ENCODE data around the gene UCK1.
"Not testable (repeated sequence)": the region's sequence is repeated elsewhere in the genome, so short reads cannot be mapped to it uniquely, and the experiment has no call there.

The UCK1 gene

GRCh38 chr9:131554087-131554842, 23.2 kb upstream of the UCK1 start:
- DNase-seq = no peak

GRCh38 chr9:131552030-131552429, 21.0 kb upstream of the UCK1 start:
- no peak for DNase-seq

GRCh38 chr9:131550465-131550864, 19.4 kb upstream of the UCK1 start:
- DNase-seq = not testable (repeated sequence)

- not testable (repeated sequence) for DNase-seq
Measured at GRCh38 chr9:131549186-131549585, 18.1 kb upstream of the UCK1 start.

DNA sequence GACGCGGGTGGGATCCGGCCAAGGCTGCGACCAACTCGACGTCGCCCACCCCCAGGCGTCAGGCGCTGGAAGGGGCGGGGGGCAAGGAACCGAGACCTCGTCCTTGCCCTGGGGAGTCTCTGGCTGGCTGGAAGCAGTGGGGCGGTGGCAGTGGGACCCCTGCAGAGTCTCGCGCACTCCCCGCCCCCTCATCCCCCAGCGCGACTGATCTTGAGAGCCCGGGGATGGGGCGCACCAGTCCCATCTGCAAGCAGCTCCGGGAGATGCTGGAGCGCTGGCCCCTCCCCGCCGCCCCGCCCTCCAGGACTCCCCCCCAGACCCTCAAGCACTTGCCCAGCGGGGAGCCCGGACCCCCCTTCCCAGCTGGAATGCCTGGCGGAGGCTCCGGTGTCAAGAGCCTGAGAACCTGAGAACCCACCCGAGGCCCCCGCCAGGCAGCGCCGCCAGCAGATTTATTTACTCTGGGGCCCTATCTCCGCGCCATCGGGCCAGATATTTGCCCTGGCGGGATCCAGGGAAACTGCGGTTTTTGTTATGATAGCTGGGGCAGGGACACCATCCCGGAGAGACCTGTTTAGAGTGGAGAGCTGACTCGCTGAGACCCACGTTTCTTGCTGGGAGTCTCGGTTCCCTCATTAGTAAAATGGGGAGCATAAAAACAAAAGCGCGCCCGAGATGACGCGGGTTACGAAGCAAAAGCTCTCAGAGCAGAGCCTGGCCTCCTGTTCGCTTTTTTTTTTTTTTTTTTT, 15.4 kb upstream of the UCK1 start:
- DNase-seq = no peak

- DNase-seq = no peak
Measured at GRCh38 chr9:131545786-131546335, 14.8 kb upstream of the UCK1 start.

- no peak for DNase-seq
Measured at GRCh38 chr9:131545003-131545785, 14.1 kb upstream of the UCK1 start, which contains the start of gene PRRT1B. Gene PRRT1B, plus strand, starts transcription at chr9:131545523. Its CDS starts 93 bp downstream, at chr9:131545616.

GRCh38 chr9:131543141-131543540, 12.1 kb upstream of the UCK1 start:
- DNase-seq = no peak

DNA sequence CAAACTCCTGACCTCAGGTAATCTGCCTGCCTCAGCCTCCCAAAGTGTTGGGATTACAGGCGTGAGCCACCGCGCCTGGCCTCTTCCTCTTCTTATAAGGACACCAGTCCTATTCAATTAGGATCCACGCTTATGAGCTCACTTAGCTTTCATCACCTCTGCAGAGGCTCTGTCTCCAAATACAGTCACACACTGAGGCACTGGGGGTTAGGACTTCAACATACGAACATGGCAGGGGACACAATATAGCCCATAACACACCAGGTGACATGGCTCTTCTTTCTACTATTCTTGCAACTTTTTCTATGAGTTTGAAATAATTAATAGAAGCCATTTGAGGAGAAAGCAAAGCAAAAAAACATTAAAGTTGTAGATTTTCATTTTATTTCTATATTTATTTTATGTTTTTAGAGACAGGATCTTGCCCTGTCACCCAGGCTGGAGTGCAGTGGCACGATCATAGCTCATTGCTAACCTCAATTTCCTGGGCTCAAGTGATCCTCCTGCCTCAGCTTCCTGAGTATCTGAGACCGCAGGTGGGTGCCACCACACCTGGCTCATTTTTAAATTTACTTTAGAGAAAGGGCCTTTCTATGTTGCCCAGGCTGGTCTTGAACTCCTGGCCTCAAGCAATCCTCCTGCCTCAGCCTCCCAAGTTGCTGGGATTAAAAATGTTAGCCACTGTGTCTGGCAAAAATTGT, 8.3 kb upstream of the UCK1 start:
- DNase-seq = no peak

- DNase-seq = no peak
Measured at GRCh38 chr9:131537946-131538345, 6.9 kb upstream of the UCK1 start.

DNA sequence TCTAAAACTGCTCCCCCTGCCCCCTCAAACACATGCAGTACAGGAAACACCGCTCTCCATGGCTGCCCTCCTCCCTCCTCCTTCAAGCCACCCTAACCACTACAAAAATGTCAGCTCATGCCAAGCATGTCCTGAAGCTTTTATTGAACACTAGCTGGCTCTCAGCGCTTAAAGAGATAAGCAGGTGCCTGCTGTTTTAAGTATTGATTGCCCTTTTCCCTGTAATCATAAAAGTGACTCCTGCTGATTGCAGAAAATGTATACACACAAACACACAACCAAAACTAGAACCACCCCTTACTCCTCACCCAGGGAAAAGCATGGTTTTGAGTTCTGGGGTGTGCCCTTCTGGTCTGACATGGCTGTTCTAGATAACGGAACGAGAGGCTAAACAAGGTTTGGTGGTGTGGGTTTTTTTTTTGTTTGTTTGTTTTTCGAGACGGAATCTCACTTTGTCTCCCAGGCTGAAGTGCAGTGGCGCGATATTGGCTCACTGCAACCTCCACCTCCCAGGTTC, 3.7 kb upstream of the UCK1 start:
- no peak for DNase-seq

DNA sequence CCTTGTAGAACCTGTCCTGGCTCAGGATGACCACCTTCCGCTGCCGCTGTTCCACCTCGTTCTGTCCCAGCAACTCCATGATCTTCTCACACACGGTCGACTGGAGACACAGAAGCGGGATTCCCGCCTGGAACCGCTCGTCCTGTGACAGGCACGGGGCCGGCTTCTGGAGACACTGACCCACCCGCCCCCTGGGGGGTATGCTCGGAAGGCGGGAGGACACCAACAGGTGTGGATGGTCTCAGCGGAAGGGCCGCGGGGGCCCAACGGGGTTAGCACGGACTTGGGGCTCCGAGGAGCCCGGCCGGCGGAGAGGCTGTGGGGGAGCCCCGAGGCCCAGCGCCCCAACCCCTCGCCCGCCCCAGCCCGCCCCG, 530 bp downstream of the UCK1 start:
- no peak for DNase-seq

- no peak for DNase-seq
Measured at GRCh38 chr9:131529597-131530545, 1.2 kb downstream of the UCK1 start.

GRCh38 chr9:131528886-131529505, 2.1 kb downstream of the UCK1 start:
- no peak for DNase-seq

GRCh38 chr9:131528186-131528585, 2.9 kb downstream of the UCK1 start:
- DNase-seq = no peak

GRCh38 chr9:131525643-131526565, 5.2 kb downstream of the UCK1 start:
- no peak for DNase-seq

DNA sequence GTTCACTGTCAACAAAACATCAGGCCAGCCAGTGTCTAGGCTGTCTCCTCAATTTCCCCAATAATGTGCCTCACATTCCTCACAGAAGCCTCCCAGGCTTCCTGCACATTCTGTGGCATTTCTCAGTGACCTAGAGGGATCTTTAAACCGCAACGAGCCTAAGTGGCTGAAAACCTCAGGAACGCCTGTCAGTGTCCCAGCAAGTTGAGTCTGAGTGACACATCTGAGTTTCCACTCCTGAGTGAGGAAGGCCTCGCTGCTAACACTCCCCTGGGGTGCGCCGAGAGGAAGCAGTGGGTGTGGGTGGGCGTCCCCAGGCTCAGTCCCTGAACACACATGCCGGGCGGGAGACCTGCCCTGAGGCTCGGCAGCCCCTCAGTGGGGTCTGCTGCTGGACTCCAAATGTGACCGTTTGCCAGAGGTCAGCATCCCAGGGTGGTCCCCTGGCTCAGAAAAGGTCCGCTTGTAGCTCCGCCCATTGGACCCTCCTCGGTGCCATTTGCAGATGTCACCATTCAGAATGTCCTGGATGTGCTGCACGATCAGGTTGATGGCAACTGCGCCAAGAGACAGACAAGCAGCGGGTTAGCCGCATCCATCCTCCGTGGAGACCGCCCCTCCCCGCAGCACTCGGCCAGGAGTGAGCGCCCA, 6.3 kb downstream of the UCK1 start:
- DNase-seq = no peak

DNA sequence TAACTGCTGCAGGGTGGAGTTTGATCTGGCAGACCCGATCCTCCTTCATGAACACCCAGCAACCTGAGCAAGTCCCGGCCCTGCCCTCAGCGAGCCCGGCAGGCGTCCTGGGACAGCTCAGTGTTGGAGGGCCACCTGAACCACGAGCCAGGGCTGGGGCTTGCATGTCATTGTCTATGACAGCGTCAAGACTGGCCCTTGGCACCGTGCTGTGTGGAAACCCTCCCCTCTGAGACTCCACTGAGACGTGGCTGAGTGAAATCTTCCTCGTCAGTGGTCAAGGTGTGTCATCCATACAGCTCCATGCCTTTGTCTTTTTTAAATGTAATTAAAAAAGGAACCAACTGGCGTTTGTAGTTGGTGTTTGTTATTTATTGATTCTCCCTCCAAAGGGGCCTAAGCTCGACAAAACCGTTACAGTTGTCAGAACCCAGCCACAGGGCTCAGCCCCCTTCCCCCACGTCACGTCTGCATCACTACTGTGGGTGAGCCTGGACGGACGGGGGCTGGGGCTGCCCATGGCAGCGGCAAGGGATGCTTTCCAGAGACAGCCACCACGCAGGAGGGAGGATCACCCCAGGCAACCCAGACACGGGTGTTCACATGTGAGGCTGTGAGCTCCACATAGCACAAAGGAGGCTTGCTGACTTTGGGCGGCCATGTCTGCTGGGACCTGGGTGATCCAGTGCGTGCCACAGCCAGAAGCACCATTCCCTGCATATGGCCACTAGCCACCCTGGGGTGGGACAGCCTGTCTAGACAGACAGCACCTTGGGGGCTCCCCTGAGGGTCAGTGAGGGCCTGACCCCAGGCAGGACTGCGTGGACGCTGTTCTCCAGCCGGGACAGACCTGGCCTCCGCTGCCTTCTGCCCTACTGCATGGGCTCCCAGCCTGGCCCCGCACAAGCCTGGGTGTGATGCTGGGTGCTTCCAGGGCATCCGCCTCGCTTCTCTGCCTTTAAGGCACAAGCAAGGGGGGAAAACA, 7.3 kb downstream of the UCK1 start:
- no peak for DNase-seq

Data from activated CD4-positive, CD25-positive, alpha-beta regulatory T cell (primary cell).